Endothelial cell (in vitro differentiated cells): ENCODE measurements around the gene CYB561A3. TPM values are rescaled to one million over a fixed set of nuclear protein-coding genes. Genes with fewer than 3 reads are reported as not detected.
A peak's percentile ranks its signal among the peaks of the same experiment; 100 is the strongest.

Experiments
- DNase-seq: peaks from one replicate; pipeline ENCODE4 v3.0.0; 2021; ENCODE audit warnings: low spot score
- H3K27ac Mint-ChIP-seq: one replicate; pipeline ENCODE4 v1.8.0; 2021; ENCODE audit warnings: mixed read lengths, inconsistent platforms; ENCODE audit not compliant: unreplicated experiment
- H3K27me3 Mint-ChIP-seq: one replicate; pipeline ENCODE4 v1.8.0; 2021; ENCODE audit warnings: mild to moderate bottlenecking, moderate library complexity, mixed read lengths, inconsistent platforms; ENCODE audit not compliant: unreplicated experiment
- H3K36me3 Mint-ChIP-seq: one replicate; pipeline ENCODE4 v1.8.0; 2021; ENCODE audit warnings: mild to moderate bottlenecking, low read depth, mixed read lengths, inconsistent platforms; ENCODE audit not compliant: unreplicated experiment
- H3K4me1 Mint-ChIP-seq: one replicate; pipeline ENCODE4 v1.8.0; 2021; ENCODE audit warnings: mild to moderate bottlenecking, mixed read lengths, inconsistent platforms; ENCODE audit not compliant: unreplicated experiment
- H3K4me3 Mint-ChIP-seq: one replicate; pipeline ENCODE4 v1.8.0; 2021; ENCODE audit warnings: mild to moderate bottlenecking, mixed read lengths, inconsistent platforms; ENCODE audit not compliant: unreplicated experiment
- H3K9me3 Mint-ChIP-seq: one replicate; pipeline ENCODE4 v1.8.0; 2021; ENCODE audit warnings: mixed read lengths, inconsistent platforms; ENCODE audit not compliant: unreplicated experiment
- total RNA-seq: library from RNA; stranded (reverse); fragmentation: NEBNext Ultra II Directional; extraction: Animal tissue kit (Norgen Biotek cat#: 25700); gene quantifications from one replicate; pipeline ENCODE4 v1.2.1, GENCODE V29; 2021; ENCODE audit not compliant: unreplicated experiment
- TF ChIP-seq, protein P1 (sequence below): fragments of 200-600 bp; sonication (generic); IDR thresholded peaks from one replicate; pipeline ENCODE4 v1.5.0; 2021; ENCODE audit warnings: antibody characterized with exemption; ENCODE audit not compliant: unreplicated experiment

CYB561A3 gene
- total RNA-seq, 1 donor from 2014 or later = 21.6 TPM

DNA sequence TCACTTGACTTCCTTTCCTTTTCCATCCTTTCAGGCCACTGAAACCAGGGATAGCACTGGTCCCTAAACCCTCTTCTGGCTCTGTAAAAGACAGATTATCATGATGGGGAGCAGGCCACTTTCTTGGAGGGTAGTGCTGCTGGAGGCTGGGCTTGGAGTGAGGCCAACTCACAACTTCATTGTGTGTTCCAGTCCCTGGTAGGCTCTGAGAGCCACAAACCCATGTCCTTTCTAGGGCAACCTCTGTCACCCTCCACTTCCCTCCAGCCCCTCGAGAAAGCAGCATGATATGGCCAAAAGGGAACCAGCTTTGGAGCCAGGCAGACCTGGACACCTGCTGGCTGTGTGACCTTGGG lies 26.3 kb downstream of the CYB561A3 start:
- Mint-ChIP-seq H3K36me3 (peaks cover 8% of the 10 kb centered on the region), H3K9me3 (no peaks in the 10 kb centered on the region), H3K27ac (no peak overlapping the region), H3K27me3 (peaks cover 6% of the 10 kb centered on the region), H3K4me3 (no peak overlapping the region), H3K4me1 (peaks cover 21% of the 10 kb centered on the region)
- TF ChIP-seq, protein P1, sequence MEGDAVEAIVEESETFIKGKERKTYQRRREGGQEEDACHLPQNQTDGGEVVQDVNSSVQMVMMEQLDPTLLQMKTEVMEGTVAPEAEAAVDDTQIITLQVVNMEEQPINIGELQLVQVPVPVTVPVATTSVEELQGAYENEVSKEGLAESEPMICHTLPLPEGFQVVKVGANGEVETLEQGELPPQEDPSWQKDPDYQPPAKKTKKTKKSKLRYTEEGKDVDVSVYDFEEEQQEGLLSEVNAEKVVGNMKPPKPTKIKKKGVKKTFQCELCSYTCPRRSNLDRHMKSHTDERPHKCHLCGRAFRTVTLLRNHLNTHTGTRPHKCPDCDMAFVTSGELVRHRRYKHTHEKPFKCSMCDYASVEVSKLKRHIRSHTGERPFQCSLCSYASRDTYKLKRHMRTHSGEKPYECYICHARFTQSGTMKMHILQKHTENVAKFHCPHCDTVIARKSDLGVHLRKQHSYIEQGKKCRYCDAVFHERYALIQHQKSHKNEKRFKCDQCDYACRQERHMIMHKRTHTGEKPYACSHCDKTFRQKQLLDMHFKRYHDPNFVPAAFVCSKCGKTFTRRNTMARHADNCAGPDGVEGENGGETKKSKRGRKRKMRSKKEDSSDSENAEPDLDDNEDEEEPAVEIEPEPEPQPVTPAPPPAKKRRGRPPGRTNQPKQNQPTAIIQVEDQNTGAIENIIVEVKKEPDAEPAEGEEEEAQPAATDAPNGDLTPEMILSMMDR = no peak
- DNase-seq = no peak

DNA sequence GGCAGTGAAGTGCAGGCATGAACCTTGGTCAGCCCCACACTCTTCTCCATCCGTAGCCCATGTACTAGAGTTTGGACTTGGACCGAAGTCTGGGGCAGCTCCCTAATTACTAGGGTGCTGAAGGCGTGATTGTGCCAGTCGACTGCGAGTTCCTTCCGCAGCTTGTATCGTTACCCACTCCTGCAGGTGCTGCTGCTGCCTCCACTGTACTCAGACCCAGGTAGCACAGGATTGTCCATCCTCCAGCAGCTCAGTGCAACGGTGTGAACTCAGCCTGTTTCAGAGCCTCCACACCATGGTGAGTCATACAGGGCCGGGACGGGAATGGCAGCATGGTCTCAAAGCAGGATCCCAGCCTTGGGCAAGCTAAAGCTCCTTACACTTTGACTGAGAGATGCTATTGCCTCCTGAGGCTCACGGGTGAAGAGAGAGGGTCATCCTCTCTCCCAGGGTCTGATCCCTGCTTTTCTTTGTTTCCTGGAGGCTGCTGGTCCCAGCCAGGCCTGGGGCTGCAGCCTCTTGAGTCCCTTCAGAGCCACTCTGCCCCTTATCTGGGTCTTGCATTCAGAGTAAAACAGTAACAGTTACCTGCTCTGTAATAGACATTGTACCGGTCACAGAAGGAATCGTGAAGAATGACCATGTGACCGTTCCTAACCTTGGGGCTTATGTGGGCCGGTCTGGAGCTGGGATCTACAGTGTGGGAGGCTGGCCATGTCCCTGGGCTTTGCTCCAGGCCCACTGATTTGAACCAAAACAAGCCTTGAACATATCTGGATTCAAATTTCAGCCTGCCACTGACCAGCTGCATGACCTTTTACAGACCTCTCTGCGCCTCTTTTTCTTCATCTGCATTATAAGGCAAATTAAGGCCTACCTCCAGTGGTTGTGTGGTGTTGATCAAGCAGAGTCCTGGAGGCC lies 27.0 kb downstream of the CYB561A3 start:
- Mint-ChIP-seq H3K36me3 (peaks cover 7% of the 10 kb centered on the region), H3K4me1 (peaks cover 21% of the 10 kb centered on the region), H3K27me3 (peaks cover 6% of the 10 kb centered on the region), H3K27ac (no peak overlapping the region), H3K9me3 (no peaks in the 10 kb centered on the region), H3K4me3 (peak overlapping the region; percentile 98)
- no peak for DNase-seq
- TF ChIP-seq, protein P1 = no peak

- TF ChIP-seq, protein P1 = no peak
- Mint-ChIP-seq H3K27me3 (peaks cover 4% of the 10 kb centered on the region), H3K27ac (peak overlapping the region; percentile 95), H3K4me3 (peak overlapping the region; percentile 98), H3K9me3 (no peaks in the 10 kb centered on the region), H3K4me1 (peaks cover 21% of the 10 kb centered on the region), H3K36me3 (peaks cover 10% of the 10 kb centered on the region)
- DNase-seq = no peak
Measured at GRCh38 chr11:61333550-61334433, 27.9 kb downstream of the CYB561A3 start.

DNA sequence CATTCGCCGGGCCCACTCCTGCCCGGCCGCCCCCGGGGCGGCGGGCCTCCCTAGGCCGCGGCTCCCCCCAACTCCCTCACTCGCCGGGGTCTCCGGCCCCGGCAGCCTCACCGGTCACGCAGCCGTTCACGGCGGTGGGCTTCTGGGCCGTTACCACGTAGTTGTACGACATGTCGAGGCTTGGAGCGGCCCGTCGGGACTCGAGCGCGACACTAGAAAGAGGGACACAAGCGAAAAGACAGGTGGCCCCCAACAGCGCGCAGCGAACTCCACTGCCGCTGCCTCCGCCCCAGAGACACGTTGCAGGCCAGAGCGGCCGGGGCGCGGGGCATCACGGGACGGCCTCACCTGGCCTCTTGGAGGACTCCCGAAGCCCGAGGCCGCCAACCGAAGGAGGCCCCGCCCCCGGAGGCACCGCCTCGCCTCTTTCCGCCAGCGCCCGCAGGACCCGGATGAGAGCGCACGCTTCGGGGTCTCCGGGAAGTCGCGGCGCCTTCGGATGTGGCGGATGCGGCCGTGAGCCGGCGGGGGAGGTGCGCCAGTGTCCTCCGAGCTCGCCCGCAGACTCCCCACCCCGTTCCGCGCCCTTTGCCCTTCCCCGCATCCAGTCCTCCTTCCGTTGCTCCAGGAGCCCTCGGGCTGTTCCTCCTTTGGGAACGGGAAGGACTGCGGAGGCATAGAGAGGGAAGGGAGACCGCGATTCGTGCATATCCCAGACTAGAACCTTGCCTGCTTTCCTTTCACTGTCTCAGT lies 28.7 kb downstream of the CYB561A3 start, which contains the start of the genes DDB1 and TKFC:
Gene DDB1 (minus strand): TSS at position 309 of the 753 bp plus-strand sequence. CDS start 137 bp downstream, at position 172.
Gene TKFC (plus strand): TSS at position 432 of the 753 bp plus-strand sequence. CDS start 1,501 bp downstream, outside the sequence.
- Mint-ChIP-seq H3K4me1 (peaks cover 21% of the 10 kb centered on the region), H3K27ac (peak within 1 kb of the TSS; percentile 95), H3K4me3 (peak within 1 kb of the TSS; percentile 98), H3K9me3 (no peaks in the 10 kb centered on the region), H3K27me3 (peaks cover 4% of the 10 kb centered on the region), H3K36me3 (peaks cover 13% of the 10 kb centered on the region)
- peak; percentile 97 for DNase-seq
- TF ChIP-seq, protein P1 = no peak
